NCI-H2081 (cell line): Measurements from ENCODE around the gene PRSS23.

Experiments
- DNase-seq, 2 experiments: peaks; one replicate each; lab custom pipeline; 2025; lab: John Stamatoyannopoulos, UW

Gene PRSS23

GRCh38 chr11:86790867-86791849, 9.2 kb upstream of the PRSS23 start:
- no peak for DNase-seq

GRCh38 chr11:86792150-86792549, 8.2 kb upstream of the PRSS23 start:
- DNase-seq: no peak

DNA sequence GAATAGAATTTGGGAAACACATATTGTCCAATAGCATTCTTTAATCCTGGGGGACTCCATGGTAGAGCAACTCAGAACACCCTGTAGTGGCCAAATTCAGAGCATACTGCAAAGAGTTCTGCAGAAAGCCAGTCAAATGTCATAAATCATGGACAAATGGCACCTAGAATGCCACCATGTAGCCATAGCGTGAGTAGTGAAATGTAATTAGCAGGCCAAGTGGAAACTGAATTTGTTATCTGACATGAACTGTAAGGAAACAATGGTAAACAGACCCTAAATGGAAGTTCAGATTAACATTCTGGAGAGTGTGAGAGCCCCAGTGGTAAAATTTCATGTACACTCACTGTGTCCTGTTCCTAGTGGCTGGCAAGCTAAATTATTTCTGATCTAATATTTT, 7.0 kb upstream of the PRSS23 start:
- no peak for DNase-seq

GRCh38 chr11:86795511-86795910, 4.8 kb upstream of the PRSS23 start:
- no peak for DNase-seq

DNA sequence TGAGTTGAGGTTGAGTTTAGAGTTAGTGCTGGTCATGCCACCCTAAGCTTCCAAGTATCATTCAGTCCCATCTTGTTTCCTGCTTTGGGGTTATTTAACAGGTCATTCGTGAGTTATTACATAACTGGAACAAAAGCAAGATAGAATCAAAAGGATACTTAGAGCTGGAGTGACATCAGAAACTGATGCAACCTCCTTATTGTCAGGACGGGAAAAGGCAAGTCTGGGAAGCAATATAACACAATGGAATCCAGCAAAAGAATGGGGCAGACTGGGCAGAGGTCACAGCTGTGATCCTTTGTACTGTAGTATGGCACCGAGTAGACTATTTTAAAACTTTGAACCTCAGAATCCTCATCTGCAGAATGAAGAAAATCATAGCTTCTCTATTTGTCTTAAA, 4.4 kb upstream of the PRSS23 start:
- no peak for DNase-seq

DNA sequence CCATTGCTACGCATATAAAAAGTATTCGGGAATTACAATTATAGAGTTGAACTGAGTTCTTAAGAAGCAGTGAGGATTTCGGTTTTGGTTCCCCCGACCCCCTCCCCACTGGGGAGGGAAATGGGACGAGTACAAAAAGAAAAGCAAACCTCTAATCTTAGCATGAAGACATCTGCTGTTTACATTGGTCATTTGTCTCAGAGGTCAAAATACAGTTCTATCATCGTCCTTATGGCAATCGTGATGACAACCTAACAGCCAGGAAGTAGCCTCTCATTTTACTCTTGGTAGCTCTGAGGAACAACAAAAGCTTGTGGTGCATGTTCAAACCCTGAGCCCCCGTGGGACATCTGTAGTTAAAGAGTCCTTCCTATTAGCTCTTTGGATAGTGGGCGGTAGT, 3.2 kb upstream of the PRSS23 start:
- no peak for DNase-seq

DNA sequence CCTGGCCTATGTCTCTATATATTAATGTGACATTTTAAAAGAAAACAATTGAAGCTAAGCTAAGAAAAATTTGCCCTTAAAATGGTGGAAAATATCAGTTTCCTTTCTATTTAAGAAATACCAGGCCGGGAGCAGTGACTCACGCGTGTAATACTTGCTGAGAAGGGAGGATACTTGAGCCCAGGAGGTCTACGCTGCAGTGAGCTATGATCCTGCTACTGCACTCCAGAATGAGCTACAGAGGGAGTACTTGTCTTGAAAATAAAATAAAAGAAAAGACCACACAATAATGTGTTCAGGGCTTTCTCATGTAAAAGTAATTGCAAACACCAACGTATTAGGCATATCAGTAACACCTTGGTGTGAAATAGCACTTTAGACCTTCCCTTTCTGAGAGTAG, 1.4 kb upstream of the PRSS23 start:
- DNase-seq: no peak

- DNase-seq: peak in 1 of 2 experiments; percentile 20
Measured at GRCh38 chr11:86799680-86800075, 664 bp upstream of the PRSS23 start.

DNA sequence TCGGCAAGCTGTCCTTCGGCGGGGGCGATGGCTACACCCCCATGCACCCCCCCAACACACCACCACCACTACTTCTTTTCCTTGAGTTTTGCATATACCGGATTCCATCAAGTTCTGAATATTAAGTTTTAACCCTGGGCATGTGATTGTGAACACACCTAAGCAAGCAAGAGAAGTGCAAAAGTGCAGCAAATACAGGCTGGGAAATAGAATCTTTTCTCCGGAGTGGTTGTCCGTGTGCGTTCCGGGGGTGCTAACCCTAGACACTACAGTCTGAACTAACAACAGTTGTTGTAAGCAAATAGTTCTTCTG, 574 bp downstream of the PRSS23 start:
- DNase-seq: no peak

DNA sequence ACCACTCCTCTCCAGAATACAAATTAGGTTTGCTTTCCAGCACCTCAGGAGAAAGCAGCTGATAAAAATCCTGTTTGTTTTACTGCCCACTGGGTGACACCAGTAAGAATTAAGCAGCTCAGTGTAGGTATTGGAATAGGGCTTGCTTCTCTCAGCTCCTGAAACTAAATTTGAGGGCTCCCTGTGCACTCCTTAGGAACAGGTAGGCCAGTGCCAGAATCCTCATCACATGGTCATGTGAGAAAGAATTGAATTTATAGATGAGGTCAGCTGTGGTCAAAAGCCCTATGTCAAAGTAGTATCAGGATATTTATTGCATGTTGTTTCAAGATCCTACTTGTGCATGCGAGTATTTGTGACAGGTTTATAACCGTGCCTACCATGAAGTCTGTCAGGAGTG, 1.0 kb downstream of the PRSS23 start:
- DNase-seq: no peak

DNA sequence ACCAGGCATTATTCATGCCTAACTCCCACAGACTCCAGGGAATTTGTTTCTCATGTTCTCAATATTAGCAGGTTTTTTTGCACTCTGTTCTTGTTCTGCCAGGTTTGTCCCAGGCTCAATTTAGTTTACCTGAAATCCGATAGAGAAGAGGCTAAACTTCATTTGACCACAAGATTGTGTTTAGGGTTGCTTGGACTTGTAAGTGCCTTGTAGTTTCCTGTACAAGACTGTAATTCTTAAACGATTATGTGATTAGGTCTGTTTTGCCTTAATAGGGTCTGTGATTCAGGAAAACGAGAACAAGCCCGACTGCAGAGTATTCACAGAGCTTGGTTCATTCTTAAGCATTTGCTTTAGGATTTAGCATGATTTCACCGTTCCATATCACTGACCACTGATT, 1.8 kb downstream of the PRSS23 start:
- DNase-seq: no peak

DNA sequence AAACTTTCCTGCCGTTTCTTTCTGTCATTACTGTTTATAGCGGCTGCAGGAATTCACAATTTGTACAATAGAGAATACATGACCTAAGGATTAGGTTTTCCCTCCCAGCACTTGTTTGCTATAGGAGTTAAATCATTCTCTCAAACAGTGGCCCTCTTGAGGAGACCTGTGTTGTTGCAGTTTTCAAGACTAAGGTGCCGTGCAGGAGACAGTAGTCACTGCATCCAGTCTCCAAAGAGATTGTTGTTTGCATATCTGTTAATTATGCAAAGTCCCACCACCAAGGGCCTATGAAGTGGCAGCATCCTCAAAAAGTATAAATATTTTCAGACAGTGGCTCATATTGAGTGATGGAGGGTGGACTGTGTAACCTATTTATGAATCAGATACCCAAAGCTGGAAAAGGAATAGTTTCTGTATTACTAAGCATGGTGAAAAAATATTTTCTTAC, 2.3 kb downstream of the PRSS23 start:
- DNase-seq: peak in 1 of 2 experiments; percentile 41

GRCh38 chr11:86803136-86804045, 3.0 kb downstream of the PRSS23 start:
- DNase-seq: no peak

- no peak for DNase-seq
Measured at GRCh38 chr11:86804951-86805350, 4.6 kb downstream of the PRSS23 start.

GRCh38 chr11:86805873-86806310, 5.5 kb downstream of the PRSS23 start:
- no peak for DNase-seq

DNA sequence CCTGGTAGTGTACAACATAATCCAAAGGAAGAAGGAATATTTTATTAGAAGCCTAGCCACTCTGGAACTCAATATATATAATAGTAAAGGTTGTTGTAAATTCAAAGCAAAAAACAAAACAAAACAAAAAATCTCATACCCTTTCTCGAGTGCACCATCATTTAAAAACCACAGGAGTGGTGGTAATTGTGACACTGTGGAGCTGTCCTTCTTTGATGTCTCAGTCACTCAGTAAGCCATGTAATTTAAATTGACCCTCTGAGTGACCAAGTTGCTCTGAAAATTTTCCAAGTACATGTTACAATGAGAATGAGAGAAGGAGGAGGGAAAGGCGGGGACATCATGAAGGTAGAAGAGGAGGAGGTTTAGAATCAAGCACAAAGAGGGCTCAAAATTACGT, 6.6 kb downstream of the PRSS23 start:
- no peak for DNase-seq

DNA sequence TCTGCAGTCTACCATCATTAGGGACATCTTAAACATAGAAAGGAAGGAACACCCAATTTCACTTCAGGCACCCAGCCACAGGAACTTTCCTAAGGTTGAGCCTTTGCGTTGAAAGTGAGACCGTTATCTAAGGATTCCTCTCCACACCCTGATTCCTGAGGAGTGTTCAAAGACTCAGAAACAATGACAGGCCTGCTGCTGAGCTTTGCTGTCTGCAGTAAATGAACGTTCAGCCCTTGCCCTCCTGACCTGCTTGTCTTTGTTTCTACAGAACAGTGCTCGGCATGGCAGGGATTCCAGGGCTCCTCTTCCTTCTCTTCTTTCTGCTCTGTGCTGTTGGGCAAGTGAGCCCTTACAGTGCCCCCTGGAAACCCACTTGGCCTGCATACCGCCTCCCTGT, 7.0 kb downstream of the PRSS23 start:
- no peak for DNase-seq

GRCh38 chr11:86809561-86809960, 9.2 kb downstream of the PRSS23 start:
- DNase-seq: no peak

DNA sequence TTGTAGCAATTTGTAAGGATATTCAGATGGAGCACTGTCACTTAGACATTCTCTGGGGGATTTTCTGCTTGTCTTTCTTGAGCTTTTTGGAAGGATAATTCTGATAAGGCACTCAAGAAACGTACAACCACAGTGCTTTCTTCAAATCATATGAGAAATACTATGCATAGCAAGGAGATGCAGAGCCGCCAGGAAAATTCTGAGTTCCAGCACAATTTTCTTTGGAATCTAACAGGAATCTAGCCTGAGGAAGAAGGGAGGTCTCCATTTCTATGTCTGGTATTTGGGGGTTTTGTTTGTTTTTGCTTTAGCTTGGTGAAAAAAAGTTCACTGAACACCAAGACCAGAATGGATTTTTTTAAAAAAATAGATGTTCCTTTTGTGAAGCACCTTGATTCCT, 9.9 kb downstream of the PRSS23 start:
- DNase-seq: no peak

- DNase-seq: no peak
Measured at GRCh38 chr11:86811637-86812321, 11.4 kb downstream of the PRSS23 start.

GRCh38 chr11:86812322-86812670, 12.0 kb downstream of the PRSS23 start:
- DNase-seq: no peak

DNA sequence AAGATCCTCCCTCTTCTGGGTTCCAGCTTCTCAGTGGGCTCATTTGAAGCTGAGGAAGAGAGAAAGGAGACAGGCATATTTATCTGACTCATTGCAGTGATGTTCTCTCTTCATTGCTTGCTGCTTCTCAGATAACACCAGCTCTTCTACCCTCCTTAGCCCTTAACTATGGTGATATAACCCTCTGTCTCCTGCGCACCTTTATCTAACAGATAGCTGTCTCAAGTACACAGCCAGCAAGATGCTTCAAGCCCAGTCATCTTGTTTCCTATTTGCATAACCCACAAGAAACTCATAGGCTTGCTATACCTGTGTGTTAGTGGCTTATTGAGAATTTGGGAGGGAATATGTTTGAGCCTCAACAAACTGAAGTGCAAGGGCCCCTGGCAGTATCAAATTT, 12.6 kb downstream of the PRSS23 start:
- DNase-seq: no peak
